Right ventricle myocardium superior (tissue), 1 donor: ENCODE data around the gene RHBDF2. TPM values are rescaled to one million over a fixed set of nuclear protein-coding genes. Genes with fewer than 3 reads are reported as not detected.

Experiments used
- ATAC-seq: fragments of 200-7000 bp; cut with Tn5 transposase; one replicate; pipeline ENCODE4 v1.9.1; 2020; ENCODE audit warnings: mild to moderate bottlenecking; ENCODE audit not compliant: poor library complexity
- DNase-seq: peaks from one replicate; pipeline ENCODE4 v3.0.0-alpha.2; 2020
- intact Hi-C: fragments of 100-400 bp; cut with DNase I; formaldehyde crosslinking; loops from one replicate; pipeline ENCODE4 v1.11.2; 2022
- long read RNA-seq: library from polyadenylated mRNA; unstranded; transcript quantifications from one replicate; pipeline ENCODE4 v2.0.0, GENCODE V29; 2021
- total RNA-seq: library from RNA; stranded (reverse); fragmentation: NEBNext Ultra II Directional; extraction: Animal tissue kit (Norgen Biotek cat#: 25700); gene quantifications from one replicate; pipeline ENCODE4 v1.2.1, GENCODE V29; 2021
- donor health status: DM: no; HTN: yes; CAD: no; lungs with severe emphysema.

RHBDF2 gene
- 15.4 TPM for total RNA-seq
- long read RNA-seq, partial matches to known transcripts, result 17 of 34 reads
- long read RNA-seq, other reads (novel, unspliced or antisense), result 17 of 34 reads

GRCh38 chr17:76501018-76501826, at the start of gene RHBDF2:
RHBDF2 (minus strand) TSS chr17:76501423; CDS start chr17:76481524, 19,899 bp downstream.
- intact Hi-C loops, result no loop called here
- ATAC-seq (peak; percentile 90), DNase-seq (peak; percentile 95)

DNA sequence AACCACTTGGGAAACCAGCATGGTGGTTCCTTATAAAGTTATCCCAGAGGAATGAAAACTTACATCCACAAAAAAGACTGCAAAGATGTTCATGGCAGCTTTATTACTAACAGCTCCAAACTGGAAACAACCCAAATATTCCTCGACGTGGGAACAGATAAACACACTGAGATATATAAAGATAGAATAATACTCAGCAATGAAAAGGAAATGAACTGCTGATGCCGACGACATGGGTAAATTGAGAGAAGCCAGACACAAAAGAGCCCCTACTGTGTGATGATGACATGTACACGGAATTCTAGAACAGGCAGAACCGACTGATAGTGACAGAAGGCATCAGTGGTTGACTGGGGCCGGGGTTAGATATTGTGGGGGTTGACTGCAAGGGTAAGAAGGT, 48.3 kb upstream of the RHBDF2 start:
- intact Hi-C loops, result no loop called here
- ATAC-seq (no peak), DNase-seq (no peak)

- no peak for ATAC-seq
- no peak for DNase-seq
- intact Hi-C loops, result no loop called here
Observed at GRCh38 chr17:76549215-76549518, 47.9 kb upstream of the RHBDF2 start.

DNA sequence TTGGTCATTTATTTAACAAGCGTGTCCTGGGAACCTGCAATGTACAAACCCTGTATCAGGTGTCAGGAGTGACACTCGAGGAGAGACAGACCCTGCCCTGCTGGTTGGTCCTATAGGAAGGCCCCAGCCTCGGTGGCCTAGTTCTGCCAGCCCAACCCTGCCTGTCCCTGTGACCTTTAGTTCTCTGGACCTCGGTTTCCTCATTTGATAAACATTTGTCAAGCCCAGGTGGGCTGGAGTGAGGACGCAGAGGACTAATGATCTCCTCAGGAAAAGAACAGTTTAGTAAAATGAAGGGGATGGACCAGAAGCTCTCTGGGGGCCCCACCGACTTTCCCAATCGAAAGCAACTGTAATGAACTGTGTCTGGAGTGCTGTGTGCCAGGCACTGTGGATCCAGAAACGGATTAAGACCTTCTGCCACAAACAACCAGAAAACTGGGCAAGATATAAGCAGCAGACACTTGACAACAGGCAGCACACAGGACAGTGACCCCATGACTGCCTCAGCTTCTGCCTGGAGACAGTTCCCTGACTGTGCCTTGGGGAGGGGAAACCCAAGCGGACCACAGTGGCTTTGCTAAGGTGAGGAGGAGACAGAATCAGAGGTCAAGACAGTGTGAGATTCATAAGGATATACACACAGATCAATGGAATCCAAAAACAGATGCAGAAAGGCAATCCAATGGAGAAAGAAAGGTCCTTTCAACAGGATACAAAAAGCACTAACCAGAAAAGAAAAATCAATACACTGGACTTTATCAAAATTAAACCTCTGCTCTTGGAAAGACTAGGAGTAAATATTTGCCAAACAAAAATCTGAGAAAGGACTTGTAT, 47.4 kb upstream of the RHBDF2 start:
- no peak for ATAC-seq
- no peak for DNase-seq
- intact Hi-C loops, result no loop called here

- ATAC-seq, result no peak
- intact Hi-C loops, result no loop called here
- DNase-seq, result no peak
Observed at GRCh38 chr17:76547642-76548202, 46.5 kb upstream of the RHBDF2 start.

- no peak for DNase-seq
- ATAC-seq, result peak; percentile 50
- intact Hi-C loops, result no loop called here
Observed at GRCh38 chr17:76547183-76547641, 46.0 kb upstream of the RHBDF2 start.

DNA sequence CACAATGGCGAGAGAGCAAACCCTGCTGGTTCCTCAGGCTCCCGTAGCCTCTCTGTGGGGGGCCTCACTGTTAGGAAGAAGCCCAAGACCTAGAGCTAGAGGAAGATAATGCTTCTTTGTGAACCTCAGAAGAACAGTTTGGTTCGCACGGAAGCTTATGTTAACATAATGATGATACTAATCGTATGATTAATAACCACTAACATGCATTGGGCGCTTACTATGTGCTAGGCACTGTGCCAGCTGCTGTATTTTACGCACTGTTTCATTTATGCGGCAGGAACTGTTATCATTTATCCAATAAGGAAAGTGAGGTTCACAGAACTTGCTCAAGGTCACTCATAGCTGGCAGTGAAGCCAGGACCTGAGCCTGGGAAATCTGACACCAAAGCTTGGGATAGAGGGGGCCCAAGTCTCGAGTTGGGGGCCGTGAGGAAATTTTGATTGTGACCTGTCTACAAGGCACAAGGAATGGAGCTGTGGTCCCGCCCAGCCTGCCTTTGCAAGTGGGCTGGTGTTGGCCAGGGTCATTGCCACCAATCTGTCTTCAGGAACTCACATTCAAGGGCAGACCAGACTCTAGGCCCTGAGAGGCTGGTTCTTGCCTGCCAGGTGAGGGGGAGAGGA, 45.4 kb upstream of the RHBDF2 start:
- intact Hi-C loops, result no loop called here
- no peak for ATAC-seq
- no peak for DNase-seq

DNA sequence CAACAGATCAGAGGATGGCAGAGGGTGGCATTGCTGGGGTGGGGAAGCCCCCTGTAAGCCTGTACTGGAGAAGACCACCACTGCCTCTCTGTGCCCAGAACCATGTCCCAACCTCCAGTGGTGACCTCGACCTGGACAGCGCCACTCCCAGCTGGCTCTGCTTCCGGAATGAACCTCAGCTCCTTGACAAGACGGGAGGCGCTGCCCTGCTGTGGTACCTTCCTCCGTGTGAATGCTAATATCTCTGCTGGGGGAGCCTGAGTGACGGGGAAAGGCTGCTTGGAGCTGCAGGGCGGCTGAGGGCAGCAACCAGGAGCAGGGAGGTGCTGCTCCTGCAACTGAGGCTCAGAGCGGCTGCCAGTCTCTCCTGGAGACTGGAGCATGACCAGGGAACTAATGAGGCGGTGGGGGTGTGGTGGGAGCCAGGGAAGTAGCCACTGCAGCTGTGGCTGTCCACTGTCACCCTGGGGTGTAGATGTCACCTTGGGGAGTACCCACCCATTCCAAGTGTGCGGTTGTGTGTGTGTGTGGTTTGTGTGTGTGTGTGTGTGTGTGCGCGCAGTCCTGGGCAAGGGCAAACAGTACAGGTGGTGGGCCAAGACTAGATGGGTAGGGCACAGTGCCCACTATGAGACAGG, 44.8 kb upstream of the RHBDF2 start:
- DNase-seq (no peak), ATAC-seq (no peak)
- intact Hi-C loops, result loop anchor here (2.0 kb wide), 1 partner anchor 21 kb away; no protein-coding TSS in a partner anchor

GRCh38 chr17:76544546-76545365, 43.5 kb upstream of the RHBDF2 start:
- intact Hi-C loops, result loop anchor here (2.0 kb wide), 1 partner anchor 20 kb away; no protein-coding TSS in a partner anchor
- ATAC-seq (peak; percentile 72), DNase-seq (peak; percentile 82)

DNA sequence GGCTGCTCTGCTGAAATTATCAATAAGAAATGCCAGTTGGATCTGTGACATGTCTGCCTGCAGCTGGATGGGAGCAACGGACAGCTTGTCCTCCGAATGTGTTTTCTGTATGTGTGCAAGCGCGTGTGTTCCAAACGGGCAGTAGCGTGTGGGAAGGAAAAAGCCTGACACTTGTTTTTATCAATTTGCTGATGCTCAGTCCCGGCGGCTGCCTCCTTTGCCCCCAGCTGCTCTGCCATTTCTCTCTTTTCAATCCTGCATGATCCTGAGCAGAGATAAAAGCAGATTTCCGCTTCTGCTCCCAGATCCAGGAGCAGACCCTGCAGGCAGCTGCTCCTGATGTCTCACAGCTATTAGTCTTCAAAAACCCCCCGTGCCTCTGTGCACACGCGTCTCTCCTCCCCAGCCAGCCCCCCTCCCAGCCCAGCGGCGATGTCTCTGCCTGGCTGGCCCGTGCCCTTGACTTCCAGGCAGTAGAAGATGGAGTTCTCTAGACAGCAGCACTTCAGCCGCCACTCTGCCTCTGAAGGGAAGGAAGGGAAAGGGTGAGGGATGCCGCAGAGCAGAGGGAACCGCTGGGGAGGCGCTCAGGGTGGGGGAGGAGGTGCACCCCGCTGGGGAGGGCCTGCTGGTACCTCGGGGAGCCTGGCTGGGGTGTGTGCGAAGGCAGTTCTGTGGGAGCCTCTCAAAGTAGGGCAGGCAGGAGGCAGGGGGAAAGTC, 42.8 kb upstream of the RHBDF2 start:
- ATAC-seq, result peak; percentile 14
- no peak for DNase-seq
- intact Hi-C loops, result loop anchor here (2.0 kb wide), 1 partner anchor 19 kb away; no protein-coding TSS in a partner anchor

DNA sequence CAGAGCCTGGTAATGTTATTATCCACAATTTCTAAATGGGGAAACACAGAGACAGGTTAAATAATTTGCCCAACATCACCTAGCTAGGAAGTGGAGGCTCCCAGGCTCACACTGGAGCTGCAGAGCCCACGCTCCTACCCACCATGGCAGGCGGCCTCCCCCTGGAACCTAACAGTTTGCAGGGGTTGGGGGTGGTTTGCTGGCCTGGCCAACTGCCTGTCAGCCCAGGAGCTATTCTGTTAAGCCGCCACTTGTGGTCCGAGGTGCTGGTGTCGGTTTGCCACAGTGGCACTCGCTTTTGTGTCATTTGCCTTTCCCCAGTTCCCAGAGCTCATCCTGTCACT, 42.2 kb upstream of the RHBDF2 start:
- intact Hi-C loops, result no loop called here
- ATAC-seq (no peak), DNase-seq (no peak)

DNA sequence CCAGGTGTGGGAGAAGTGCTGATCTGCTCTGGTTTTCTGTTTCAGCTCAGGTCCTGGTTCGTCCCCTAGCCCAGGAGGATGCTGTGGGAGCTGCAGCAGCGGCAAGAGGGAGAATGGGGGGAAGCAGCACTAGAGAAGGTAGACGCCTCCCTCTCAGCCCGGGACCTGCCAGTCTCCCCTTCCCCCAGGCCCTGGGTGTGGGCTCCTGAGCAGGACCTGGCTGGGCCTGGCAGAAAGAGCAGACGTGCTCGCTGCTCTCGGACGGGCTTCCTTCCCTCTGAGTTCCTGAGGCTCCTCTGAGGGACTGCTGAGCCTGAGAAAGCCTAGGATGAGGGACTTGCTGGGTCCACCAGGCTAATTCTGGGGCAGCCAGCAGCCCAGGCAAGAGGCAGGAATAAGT, 41.8 kb upstream of the RHBDF2 start:
- intact Hi-C loops, result no loop called here
- DNase-seq, result no peak

DNA sequence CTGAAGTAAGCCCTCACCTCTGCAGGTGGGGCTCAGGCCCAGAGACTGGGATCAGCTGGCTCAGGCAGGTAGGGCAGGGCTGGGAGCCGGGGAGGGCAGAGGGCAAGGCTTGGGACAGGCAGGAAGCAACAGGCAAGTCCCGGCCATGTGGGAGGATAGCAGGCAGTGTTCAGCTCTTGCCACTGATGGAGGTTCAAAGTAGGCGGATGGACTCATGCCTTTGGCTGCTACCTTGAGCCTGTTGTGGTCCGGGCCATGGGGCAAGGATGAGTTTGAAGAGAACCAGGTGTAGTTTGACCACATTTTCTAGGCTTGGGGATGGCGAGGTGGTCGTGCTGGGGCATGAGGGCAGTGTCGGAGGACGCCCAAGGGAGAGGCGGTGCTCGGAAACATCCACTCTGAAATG, 41.3 kb upstream of the RHBDF2 start:
- intact Hi-C loops, result no loop called here
- no peak for DNase-seq
- ATAC-seq, result no peak

More for the DNA sequence above, 41.8 kb upstream of the RHBDF2 start:
- no peak for ATAC-seq

DNA sequence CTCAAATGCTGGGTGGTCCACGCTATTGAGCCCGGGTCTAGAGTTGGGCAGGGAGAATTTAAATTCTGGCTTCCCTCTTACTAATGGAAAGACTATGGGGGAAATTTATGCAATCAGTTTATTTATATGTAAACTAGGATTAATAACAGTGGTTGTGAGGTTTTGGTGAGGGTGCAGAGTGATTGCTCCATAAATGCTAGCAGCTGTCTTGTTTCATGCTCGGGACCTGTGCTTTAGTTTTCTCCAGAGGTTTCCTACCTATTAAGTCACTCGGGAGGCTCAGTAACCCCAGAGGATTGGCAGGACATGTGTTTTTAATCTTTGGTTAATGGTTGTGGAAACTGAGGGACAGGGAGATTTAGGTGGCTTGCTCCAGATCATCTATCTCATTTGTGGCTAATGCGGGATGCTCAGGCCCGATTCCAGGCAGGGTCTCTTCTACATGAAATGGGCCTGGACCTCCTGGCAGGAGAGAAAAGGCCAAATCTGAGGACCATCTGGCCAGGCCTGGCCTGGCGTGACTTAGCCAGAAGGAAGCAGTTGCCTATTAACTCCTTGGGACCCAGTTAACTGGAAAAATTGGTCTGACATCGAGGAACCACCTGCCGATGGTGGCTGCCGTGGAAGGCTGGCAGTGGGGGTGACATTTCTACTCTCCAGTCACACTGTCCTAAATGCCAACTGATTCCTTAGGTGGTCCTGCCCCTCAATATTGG, 40.7 kb upstream of the RHBDF2 start:
- intact Hi-C loops, result no loop called here
- DNase-seq (peak; percentile 27), ATAC-seq (no peak)

- intact Hi-C loops, result no loop called here
- peak; percentile 93 for DNase-seq
- peak; percentile 87 for ATAC-seq
Observed at GRCh38 chr17:76540381-76541300, 39.4 kb upstream of the RHBDF2 start.
